GM18909 (cell line): ENCODE data around the gene PPP1R8.
"Not testable (repeated sequence)": the region's sequence is repeated elsewhere in the genome, so short reads cannot be mapped to it uniquely, and the experiment has no call there.

Experiments used
- ATAC-seq: cut with Tn5 transposase; IDR thresholded peaks from one replicate; pipeline ENCODE4 v1.9.1; 2021; ENCODE audit warnings: mild to moderate bottlenecking; ENCODE audit not compliant: unreplicated experiment, poor library complexity

Gene PPP1R8

GRCh38 chr1:27830621-27831440, at the start of gene PPP1R8:
Gene PPP1R8, plus strand, starts transcription at chr1:27830782. Its CDS starts 54 bp downstream, at chr1:27830836.
- peak; percentile 93 for ATAC-seq

- ATAC-seq, result no peak
These were observed 47.6 kb upstream of the PPP1R8 start for GRCh38 chr1:27782950-27783349.

- no peak for ATAC-seq
These were observed 45.9 kb upstream of the PPP1R8 start for GRCh38 chr1:27784700-27785099.

- no peak for ATAC-seq
These were observed 44.7 kb upstream of the PPP1R8 start for GRCh38 chr1:27785781-27786455.

- ATAC-seq, result no peak
These were observed 42.7 kb upstream of the PPP1R8 start for GRCh38 chr1:27787895-27788294.

- ATAC-seq, result no peak
These were observed 41.0 kb upstream of the PPP1R8 start for GRCh38 chr1:27789540-27790041.

GRCh38 chr1:27790270-27790669, 40.3 kb upstream of the PPP1R8 start:
- ATAC-seq, result not testable (repeated sequence)

- no peak for ATAC-seq
These were observed 35.0 kb upstream of the PPP1R8 start for GRCh38 chr1:27795601-27796000.

- ATAC-seq, result no peak
These were observed 25.8 kb upstream of the PPP1R8 start for GRCh38 chr1:27804791-27805190.

GRCh38 chr1:27806758-27807157, 23.8 kb upstream of the PPP1R8 start:
- ATAC-seq, result no peak

- no peak for ATAC-seq
These were observed 23.2 kb upstream of the PPP1R8 start for GRCh38 chr1:27807385-27807784.

GRCh38 chr1:27808131-27808530, 22.5 kb upstream of the PPP1R8 start:
- not testable (repeated sequence) for ATAC-seq

- no peak for ATAC-seq
These were observed 20.7 kb upstream of the PPP1R8 start for GRCh38 chr1:27809883-27810282.

GRCh38 chr1:27811741-27812500, 18.7 kb upstream of the PPP1R8 start:
- no peak for ATAC-seq

- ATAC-seq, result no peak
These were observed 13.5 kb upstream of the PPP1R8 start for GRCh38 chr1:27816921-27817630.

- no peak for ATAC-seq
These were observed 8.7 kb upstream of the PPP1R8 start for GRCh38 chr1:27821761-27822315.

GRCh38 chr1:27823784-27824183, 6.8 kb upstream of the PPP1R8 start:
- no peak for ATAC-seq

GRCh38 chr1:27824411-27824810, 6.2 kb upstream of the PPP1R8 start:
- ATAC-seq, result no peak

GRCh38 chr1:27829339-27829960, 1.1 kb upstream of the PPP1R8 start:
- not testable (repeated sequence) for ATAC-seq
